Erythroblast (primary cell): ENCODE results near the gene HEMK1.

Experiments
- DNase-seq, 2 experiments: peaks; one replicate each; lab custom pipeline; 2025; lab: John Stamatoyannopoulos, UW
- GATA1 ChIP-seq: IDR thresholded peaks from 2 replicates; pipeline ENCODE4 v1.6.1; 2011; ENCODE audit warnings: low read depth, mild to moderate bottlenecking, control low read depth, low read length, moderate library complexity
- POLR2A ChIP-seq: IDR thresholded peaks from 2 replicates; pipeline ENCODE4 v1.6.1; 2011; ENCODE audit warnings: mild to moderate bottlenecking, low read length

HEMK1 gene

DNA sequence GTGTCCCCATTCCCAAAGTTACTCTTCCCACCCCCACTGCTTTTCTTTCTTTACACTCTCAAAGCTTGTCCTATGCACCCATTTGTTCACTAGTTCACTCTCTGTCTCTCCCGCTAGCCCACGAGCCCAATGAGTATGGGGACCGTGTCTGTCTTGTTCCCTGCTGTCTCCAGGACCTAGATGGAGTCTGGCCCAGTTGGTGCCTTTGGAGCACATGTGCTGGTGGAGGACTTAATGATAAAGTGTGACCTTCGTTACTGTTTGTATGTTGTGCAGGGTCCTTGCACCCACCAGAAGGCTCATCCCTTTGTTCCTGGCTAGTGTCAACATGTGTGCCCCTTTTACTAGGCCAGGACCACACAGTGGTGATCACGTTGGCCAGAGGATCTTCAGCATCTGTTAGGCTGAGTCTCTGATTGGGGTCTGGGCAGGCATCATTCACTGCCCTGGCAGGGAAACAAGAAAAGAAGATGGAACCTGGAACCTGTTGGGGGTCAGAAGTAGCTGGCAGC is 34.8 kb downstream of the HEMK1 start:
- TF ChIP-seq POLR2A (peak; percentile 51), GATA1 (no peak)
- DNase-seq, result no peak

DNA sequence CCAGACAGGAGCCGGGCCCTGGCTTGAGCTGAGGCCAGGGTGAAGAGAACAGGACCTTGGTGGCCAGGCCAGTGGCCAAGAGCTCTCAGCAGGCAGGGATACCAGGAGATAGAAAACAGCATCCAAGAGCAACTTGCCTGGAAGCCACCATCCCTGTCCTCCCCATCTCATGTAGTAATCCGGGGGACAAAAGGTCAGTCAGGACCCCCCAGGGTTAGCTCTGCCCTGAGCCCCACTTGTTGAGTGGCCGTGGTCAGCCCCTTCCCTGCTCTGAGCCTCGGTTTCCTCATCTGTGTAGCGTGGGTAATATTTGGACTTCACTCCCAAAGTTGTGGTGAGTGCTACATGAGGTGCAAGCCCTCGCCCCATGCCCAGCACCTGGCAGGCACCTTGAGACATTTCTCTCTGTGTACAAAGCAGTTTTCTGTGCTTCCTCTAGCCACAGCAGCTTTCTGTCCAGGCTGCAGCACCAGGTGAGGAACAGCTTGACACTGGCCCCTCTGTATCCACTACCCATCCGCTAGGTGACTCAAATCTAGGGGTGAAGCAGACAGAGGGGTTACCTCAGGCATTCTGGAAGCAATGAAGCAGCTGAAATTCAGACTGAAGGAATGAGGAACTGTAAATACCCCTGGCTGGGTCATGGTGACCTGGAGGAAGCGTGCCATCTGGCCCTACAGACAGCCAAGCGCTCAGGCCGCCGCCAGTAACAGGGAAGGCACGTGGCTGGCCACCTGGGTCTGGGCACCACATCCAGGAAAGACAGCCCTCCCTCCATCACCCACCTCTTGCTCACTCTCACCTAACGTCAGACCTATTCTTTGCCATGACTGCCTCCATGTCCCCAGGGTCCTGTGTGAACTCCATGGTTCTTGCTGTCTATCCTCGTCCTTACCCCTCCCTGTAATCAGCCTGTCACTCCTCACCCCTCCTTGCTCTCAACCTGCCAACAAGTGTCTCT is 35.6 kb downstream of the HEMK1 start:
- TF ChIP-seq POLR2A (peak; percentile 73), GATA1 (no peak)
- peak in 1 of 2 experiments; percentile 35 for DNase-seq

DNA sequence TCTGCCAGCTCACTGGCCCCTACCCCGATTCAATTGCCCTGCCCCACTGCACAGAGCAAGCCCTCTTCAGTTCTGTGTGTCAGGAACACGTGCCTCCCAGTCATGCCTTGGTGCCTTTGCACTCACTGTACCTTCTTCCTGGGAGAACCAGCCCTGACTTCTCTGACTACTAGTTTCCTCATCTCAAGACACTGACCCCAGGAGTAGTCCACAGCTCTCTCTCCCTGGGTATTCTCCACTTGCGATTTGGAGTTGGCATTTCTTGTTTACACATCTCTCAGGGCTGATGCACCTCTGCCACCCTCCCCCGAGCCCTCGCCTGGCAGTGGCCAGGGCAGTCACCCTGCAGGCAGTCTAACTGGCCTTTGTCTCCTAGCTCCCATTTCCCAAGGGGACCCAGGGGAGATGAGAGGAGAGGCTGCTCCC is 36.6 kb downstream of the HEMK1 start:
- no peak for DNase-seq
- peak; percentile 70 for TF ChIP-seq POLR2A
- TF ChIP-seq GATA1, result no peak

DNA sequence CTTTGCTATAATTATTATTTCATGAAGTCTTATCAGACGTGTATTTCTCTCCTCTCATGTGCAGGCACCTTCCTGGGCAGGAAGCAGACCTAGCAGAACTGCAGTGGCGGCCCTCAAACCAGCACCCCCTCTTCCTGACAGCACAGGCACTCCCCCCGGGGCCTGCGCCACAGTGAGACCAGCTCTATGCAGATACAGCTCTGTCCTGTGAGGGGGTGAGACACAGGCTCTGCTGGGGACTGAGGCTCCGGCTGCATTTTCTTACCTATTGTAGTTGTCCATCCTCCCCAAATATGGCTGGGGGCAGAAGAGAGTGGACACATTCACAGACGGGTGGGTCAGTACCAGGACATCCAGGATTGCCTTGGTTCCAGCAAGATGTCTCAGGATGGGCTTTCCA is 37.3 kb downstream of the HEMK1 start:
- TF ChIP-seq GATA1, result no peak
- TF ChIP-seq POLR2A, result no peak
- no peak for DNase-seq

DNA sequence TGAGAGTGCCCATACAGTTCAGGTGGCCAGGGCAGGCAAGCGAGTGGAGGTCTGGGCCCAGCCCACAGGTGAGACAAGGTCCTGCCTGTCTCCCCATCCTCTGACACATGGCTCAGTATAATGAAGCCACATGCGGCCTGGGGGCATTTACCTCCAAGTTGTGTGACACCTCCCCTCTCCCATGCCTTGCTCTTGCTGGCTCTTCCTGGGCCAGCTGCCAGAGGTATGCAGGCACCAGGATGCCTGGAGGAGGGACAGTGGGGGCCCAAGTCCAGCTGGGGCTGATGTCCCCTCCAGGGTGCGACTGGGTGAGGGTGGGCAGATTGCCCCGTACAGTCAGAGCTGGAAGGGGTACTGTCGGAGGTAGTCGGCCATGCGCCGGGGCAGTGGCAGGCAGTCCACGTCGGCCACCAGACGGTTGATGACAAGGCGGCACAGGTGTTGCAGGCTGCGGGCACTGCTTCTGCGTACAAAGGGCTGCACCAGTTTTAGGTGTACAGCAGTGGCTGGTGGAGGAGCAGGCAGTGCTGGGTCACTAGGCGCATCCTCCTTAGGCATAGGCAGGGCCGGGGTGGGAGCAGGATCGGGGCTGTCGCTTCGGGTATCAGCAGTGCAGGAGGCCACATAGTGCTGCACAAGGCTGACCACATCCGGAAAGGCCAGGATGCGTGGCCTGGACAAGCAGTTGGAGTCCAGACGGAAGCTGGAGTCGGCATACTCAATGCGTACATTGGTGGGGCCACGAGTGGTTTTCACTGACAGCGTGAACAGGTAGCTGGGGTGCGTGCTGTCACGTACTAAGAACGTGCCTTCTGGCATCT is 38.2 kb downstream of the HEMK1 start:
- DNase-seq, result no peak
- peak; percentile 32 for TF ChIP-seq POLR2A
- no peak for TF ChIP-seq GATA1

DNA sequence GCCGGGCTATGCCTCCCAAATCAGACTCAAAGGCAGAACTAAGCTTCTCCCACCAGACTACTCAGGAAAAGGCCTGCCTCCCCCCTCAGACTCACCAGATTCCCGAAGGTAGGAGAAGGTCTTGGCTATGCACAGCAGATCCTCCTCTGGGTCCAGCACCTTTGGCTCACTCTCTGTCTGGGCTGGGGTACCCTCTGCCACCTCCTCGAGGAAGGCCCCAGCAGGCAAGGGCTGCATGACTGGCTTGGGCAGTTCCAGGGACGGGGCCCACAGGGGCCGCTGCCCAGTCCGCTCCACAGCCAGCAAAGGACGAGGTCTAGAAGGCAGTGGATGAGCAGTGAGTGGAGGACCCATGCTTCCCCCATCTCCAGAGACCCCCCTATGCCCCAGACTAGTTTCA is 39.0 kb downstream of the HEMK1 start:
- no peak for TF ChIP-seq POLR2A
- no peak for TF ChIP-seq GATA1
- DNase-seq, result no peak

DNA sequence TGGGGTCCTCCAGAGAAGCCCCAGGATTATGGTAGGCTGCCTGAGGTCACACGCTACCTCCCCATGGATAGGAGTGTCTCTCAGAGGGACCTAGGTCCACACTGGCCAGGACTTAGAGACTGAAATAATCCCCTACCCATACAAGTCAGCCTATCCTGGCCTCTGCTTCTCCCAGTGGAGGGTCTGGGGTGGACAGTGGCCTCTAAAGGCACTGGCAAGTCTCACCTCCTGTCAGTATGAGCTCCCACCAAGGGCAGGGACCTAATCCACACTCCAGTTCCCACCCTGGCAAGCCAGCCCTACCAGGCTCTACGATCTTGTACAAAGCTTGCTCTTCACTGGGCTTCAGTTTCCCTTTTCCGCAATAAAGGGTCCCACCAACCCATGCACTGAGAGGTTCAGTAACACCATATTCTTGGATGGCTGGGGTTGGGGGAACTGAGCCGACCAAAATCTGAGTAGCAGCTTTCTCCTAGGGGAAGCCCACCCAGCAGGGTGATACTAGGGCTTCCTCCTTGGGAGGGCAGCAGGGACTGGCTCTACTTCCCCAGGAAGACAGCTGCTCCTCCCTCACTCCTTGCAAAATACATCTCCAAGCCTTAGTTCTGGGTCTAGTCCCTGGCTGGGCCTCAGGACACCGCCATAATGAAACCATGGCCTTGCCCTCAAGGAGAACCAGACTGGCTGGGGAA is 39.9 kb downstream of the HEMK1 start:
- DNase-seq, result peak in 1 of 2 experiments; percentile 18
- peak; percentile 9 for TF ChIP-seq POLR2A
- no peak for TF ChIP-seq GATA1

DNA sequence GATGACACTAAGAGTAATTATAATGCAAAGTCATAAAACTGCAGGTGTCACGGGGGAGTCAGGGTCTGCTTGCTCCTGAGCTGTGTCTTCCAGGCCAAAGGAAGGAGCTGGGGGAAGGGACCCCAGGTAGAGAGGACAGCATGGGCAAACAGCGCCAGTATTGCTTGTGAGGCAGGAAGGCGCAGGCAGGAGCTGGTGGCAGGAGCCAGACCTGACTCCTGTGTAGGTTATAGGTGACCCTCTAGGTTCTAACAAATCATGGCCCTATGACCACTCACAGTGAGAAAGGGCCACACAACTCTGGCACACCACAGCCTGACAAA is 40.4 kb downstream of the HEMK1 start:
- no peak for DNase-seq
- TF ChIP-seq GATA1 (no peak), POLR2A (no peak)

DNA sequence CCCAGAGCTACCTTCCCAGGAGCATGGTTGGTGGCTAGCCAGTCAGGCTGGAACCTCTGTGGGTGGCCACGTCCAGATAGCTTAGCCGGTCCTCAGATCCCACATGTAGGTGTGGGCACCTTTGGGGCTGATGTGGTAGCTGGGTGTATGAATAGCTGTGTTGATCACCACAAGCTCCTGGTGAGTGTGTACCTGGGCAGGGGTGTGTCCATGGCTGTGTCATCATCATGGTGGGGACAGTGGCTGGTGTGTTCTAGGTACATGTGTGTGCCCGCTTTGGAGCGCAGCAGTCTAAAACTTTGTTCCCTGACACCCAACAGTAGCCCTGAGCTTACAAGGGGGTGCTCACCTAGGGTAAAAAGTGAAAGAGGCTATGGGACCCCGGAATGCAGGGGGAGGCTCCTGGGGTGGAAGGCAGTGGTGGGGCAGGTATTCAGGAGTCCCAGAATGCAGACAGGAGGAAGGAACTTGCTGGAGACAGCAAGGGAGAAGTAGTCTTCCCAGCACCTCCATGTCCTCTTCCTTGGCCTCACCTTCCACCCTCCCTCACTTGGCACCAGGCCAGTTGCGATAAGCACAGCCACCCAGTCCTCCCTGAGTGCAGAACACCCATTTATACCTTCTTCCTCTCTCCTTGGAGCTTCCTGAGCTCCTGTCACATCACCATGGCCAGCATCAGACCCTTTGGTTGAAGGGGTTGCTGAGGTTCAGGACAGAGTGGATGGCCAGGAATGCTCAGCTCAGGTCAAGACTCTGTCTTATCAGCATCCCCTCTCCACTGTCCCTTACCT is 41.1 kb downstream of the HEMK1 start:
- TF ChIP-seq GATA1 (peak; percentile 15), POLR2A (peak; percentile 81)
- peak; percentile 84 to 91 for DNase-seq

DNA sequence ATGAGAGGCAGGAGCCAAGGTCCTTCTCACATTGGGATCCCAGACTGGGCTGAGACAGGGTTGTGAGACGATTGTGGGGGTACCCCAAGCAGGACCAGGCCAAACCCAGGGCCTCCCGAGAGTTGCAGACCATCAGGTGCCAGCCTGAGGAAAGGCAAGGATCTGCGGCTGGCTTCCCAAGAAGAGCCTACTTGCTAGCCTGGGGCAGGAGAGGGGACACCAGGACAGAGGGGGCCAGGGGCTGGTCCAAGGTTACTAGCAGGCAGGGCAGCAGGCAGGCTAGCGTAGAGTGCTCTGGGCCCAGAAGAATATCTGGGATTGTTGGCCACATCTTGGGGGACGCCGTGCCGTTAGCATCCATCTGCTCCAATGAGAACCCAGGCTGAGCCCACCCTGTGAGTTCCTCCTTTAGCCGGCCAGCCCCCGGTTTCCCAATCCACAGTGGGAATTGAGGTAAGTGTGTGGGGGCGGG is 41.7 kb downstream of the HEMK1 start:
- TF ChIP-seq GATA1 (no peak), POLR2A (peak; percentile 46)
- DNase-seq, result peak in 1 of 2 experiments; percentile 48

DNA sequence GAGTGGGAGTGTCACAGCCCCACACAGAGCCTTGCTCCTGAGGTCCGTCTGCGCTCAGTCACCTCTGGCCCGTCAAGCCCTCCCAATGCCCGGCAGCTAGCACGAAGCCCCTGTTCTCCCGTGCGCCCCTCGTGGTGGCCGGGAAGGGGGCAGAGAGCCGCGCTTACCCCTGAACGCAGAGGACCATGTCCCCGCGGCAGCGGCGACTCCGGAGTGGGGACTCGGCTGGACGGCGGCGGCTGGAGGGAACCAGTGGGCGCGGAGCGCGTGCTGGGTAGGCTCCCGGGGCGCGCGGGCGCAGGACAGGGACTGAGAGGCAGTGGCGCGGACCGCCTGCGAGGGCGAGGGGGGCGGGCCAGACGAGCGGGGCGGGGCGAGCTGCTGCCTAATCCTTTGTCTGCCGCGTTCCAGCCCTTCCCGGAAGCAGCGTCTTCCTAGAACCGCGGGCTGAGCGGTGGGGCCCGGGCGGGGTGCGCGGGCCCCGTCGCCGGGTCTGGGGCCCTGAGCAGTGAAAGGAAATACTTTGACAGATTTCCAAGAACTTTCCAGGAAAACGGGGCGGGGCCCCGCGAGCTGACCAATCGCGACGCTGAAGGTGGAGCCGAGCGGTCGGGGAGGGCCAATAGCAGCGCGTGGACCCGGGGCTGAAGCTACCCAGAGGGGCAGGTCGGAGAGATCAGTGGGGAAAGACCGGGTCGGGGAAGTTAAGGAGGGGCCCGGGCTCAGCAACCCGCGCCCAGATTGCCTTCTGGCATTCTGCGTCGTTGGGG is 42.3 kb downstream of the HEMK1 start, which contains the start of gene CISH:
TSS of gene CISH (minus strand) at position 311 of the 770 bp plus-strand sequence. CDS start at position 187, 124 bp downstream.
- TF ChIP-seq GATA1, result no peak
- peak; percentile 49 for TF ChIP-seq POLR2A
- DNase-seq, result peak; percentile 99
